NCI-H146 treated with DMSO at 0.1 percent for 48 hours (cell line): Measurements from ENCODE around the gene ANO6.
A peak's percentile ranks its signal among the peaks of the same experiment; 100 is the strongest.

Experiments
- DNase-seq: peaks from one replicate; lab custom pipeline; 2025; ENCODE audit not compliant: unreplicated experiment; lab: John Stamatoyannopoulos, UW

ANO6 gene

DNA sequence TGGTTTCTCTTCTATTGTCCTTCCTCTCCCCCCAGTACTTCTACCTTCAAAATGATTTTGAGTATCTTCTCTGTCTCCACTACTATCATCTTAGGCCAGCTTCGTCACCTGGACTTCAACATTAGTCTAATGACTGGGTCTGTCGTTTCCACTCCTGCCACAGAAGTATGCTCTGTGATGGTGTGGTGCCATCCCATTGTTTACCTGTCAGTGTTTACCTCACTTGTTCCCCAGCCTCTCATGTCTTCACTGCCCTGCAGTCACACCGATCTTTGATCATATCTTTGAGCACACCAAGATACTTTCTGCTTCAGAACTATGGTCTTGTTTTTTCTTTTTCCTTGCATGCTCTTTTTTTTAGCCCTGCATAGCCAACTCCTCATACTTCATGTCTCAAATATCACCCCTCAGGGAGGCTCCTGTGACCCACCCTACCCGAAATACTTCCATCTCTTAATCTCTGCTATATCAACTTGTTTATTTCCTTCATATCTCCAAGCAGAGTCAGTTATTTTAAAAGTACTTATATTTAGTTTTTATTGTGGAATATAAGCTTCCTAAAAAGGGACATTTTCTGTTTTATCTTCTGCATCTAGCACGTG lies 60.4 kb downstream of the ANO6 start:
- no peak for DNase-seq

DNA sequence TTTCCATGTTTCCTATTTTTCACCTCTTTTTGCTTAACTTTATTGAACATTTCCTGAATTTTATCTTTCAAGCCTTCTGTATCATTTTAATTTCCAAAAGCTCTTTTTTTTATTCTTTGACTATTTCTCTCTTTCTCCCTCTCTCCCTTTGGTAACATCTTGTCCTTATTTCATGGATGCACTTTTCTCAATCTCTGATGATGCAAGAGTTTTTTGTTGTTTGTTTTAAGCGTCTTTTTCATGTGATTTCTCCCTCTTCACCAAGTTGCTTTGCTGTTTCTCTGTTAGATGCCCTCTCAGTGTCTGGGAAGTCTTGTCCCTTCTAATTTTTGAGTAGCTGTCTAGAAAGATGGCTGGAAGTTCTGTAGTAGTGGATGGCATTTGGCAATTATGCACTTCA lies 62.6 kb downstream of the ANO6 start:
- no peak for DNase-seq

DNA sequence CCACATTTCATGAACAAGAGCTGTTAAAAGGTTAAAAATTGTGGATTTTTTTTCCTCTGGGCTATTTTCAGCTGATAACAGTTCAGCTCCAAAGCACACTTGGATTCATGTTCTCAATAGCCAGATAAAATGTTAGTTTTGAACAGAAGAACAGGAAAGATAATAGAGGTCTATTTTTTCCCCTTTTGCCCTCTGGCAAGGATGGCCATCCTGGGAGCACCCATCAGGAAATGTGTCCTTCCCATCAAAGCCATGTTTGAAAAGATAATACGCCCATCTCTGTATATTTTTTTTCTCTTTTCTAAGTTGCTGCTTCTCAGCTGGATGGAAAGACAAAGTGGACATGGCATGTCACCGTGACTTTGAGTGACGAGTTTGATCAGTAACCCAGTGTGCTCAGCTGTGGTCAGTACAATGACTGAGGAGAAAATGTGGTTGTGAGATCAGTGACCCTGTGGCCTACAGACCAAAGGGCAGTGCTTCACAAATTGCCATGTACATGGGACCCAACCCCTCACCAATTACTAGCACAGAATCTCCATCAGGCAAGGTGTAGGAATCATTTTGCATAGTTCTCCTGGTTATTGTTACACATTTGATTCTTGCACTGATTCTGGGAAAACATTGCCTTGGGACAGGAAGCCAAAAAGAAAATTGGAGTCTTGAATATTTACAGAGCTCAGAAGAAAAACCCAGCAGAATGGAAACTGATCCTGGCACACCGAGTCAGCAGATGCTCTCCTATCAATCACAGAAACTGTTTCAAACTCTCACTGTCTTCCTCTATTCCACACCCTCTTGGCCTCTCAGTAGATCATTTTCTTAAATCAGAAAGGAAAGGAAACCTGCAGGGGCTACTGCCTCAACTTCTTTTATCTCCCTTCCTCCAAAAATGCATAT lies 64.3 kb downstream of the ANO6 start:
- DNase-seq = no peak

DNA sequence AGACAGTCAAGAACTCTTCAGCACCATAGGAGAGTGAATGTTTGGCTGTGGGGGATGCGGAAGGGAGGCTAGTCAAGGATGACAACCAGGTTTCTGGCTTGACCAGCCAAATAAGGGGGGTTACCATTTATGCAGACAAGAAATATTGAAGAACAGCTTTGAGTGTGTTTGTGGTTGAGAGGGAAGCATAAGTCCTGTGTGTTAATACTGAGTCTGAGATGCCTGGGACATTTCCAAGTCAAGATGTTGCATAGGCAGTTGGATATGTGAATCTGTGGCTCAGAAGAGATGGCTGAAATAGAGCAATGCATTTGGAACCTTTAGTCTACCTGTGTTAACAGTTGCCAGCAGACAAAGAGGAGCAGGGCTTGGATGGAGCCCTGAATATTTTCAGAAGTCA lies 66.1 kb downstream of the ANO6 start:
- no peak for DNase-seq

DNA sequence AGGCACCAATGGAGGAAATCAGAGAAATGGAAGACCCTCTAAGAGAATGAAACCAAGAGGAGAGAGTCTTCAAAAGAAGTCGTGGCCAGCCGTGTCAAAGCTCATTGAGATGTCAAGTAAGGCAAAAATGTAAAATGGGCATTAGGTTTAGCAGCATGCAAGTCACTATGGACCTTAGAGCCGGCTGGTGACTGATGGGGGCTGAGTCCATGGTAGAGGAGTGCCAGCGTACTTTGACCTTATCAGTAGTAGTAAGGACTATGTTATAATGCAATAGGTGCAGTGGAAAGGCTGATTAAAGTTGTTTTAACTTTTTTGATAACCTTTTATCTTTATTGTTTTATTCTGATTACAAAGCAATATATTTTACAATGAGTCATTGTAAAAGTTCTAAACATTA lies 66.5 kb downstream of the ANO6 start:
- DNase-seq = no peak

DNA sequence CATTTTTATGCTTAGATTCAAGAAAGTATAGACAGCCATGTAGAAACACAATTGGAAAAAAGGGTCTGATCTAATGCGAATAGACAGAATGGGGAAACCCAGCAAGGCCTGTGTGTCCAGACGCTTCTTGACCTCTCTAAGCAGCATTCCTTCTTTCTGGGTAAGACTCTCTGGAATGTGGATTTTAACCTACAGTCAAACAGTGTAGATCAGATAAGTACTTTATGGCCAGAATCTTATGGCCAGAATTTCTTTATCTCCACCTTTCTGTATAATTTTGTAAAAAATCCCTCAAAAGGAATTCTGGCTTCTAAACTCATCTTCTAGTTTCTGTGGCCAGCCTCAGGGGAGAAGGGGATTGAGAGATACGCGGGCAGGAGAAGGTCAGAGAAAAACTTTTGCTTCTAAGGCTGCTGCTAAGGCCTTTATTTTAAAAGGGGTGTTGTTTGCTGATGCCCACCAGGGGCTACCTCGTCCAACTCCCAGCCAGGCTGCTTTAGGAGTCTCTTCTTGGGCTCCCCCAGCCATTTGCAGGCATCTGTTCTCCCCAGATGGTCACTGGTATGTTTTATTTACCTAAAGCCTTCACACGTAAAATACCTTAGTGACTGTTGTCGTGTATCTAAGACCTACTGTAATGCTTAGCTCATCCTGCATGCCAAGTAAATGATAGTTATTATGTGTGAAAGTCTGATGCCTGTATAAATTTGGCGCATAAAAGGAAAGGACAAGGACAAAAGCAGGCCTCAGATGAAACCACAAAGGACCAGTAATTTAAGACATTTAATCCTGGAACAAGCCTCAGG lies 68.4 kb downstream of the ANO6 start:
- peak; percentile 55 for DNase-seq

DNA sequence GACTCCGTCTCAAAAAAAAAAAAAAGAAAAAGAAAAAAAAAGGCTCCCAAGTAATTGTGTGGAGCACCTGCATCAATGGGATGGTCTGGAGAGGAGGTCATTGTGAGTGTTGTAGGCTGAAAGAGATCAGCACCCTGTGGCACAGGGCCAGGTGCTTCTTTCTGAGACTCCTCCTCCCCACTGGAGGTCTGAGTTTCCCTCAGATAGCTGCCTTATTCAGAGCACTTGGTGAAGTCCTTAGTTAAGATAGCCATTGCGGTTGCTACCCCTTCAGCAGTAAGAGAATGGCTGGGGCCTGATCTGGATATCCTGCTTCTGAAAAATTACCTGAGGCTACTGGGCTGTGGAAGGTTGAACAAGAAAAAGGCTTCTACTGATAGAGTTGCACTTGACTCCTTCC lies 69.8 kb downstream of the ANO6 start:
- no peak for DNase-seq

DNA sequence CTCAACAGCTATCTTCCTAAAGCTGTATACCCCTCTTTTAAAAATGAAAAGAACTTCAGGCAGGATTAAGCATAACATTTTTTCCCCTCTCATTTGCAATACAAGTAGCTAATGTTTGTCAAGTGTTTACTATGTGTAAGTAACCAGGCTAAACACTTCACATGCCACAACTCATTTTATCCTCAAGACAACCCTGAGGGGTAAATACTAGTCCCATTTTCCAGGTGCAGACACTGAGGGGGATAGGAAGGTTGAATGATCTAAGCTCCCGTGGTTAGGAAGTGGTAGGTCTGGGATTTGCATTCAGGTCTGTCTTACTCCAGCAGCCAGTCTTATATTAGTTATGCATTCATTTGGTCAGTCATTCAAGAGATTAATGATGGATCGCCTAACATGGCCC lies 70.7 kb downstream of the ANO6 start:
- no peak for DNase-seq

DNA sequence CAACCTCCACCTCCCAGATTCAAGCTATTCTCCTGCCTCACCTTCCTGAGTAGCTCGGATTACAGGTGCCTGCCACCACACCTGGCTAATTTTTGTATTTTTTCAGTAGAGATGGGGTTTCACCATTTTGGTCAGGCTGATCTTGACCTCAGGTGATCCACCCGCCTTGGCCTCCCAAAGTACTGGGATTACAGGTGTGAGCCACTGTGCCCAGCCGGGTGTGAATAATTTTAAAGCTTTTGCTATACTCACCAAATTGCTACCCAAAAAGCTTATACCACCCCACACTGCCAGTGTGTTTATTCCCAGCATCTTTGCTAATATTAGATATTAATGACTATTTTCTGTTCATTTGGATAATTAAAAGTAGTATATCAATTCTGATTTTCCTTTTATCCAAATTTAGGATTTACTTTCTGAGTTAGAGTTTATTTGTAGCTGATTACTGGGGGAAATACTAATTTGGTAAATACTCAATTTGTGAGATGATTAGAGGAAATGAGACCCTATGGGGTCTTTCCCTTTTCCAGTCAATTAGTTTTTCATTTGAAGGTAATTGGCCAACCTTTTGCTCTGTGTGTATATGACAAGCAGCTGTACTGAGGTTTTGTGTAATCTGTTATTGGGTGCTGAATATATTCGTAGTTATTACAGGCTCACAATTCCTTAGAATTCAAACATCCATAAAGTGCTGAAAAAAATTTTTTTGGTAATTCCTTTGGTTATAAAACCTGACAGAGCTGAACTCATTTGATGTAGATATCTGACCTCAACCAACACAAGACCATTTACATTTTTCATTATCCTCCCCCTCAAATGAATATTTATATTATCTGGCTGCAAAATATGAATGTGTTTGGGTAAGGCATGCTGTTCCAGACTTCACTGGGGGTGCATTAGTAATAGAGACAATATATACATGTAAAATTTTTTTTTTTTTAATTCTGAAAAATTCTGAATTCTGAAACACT lies 73.6 kb downstream of the ANO6 start:
- no peak for DNase-seq

DNA sequence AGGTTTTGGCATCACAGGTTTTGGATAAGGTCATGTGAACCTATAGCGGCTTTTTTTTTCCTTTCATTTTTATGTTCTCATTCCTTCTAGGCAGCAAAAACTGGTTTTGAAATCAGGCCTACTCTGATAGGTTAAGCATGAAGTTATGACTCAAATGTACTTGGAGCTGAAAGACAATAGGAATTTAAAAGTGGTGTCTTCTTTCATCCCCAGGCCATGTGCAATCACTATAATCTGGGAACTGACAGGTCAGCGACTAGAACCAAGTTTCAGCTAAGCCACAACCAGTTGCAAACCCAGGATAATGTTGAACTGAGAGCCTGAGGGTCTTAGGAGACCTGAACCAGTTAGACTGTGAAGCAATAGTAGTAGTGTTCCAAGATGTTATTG lies 74.3 kb downstream of the ANO6 start:
- no peak for DNase-seq

DNA sequence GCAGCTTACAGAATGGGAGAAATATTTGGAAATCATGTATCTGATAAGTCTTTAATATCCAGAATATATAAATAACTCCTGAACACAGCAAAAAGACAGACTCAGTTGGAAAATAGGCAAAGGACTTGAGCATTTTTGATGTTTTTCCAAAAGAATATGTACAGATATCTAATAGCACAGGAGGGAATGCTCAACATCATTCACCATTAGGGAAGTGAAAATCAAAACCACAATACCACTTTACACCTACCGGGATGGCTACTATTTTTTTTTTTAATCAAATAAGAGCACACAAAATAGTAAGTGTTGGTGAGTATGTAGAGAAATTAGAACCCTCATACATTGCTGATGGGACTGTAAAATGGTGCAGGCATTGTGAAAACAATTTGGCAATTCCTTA lies 75.6 kb downstream of the ANO6 start:
- DNase-seq = no peak

DNA sequence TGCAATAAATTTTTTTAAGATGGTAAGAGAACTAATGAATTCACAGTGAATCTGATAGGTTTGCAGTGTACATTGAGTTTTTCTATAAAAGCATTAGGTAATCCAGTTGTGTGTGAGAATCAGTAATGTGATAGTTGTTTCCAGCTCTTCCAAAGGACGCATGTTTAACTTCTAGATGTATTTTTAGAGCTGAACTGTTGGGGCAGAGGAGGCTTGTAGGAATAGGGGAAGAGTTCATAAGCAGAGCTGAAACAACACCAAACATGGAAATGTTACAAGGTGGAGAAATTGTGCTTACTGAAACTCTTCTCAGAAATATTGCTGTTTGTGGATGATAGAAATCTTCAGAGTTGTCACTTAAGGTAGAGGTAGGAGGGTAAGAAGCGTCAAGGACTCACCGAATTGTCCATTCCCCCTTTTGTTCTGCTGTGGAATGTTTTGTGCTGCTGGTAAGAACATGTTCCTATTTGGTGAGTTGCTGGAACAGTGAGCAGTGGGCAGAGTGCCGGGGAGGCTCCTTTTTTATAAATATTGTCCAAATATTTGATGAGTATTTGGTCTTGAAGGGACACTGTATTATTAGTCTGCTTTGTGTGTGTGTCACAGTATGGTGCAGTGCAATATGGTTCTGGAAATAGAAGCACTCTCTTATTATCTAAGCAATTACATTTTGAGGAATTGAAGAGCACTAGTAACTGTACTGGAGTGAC lies 76.7 kb downstream of the ANO6 start:
- peak; percentile 55 for DNase-seq

DNA sequence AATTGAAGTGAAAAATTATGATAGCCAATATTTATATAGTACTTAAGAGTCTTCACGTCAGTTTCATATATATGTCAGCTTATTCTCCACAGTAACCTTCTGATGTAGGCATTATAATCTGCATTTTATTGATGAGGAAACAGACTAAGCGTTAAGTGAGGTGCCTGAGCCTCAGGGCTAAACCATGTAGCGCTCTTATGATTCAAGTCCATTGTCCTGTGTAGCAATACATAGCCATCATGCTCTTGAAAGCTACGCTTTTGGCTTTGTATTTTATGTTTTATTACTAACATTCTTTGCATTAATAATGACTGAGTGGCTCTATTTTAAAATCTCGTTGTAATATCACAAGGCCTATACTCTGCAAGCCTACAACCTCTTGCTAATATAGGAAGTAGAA lies 79.0 kb downstream of the ANO6 start:
- DNase-seq = no peak

DNA sequence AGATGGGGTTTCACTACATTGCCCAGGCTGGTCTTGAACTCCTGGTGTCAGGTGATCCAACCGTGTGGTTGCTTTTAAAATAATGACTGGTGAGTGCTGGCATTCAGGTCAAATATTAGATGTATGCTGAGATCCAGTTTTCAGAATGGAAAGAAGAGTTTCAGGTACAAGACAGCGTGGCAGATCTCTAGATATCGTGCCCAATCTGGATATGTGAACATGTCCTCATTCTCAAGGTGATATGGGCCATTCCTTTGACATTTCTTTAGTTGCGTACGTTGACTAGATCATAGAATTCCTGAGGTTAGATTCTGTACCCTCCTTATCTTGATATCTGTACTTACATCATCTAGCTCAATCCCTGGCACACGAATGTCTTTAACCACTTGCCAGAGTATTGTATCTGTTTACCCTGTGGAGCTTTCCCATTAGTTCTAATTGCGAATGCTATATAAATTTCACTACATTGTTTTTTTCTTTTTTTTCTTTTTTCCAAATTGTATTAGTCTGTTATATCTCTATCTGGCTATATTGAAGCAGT lies 80.2 kb downstream of the ANO6 start:
- no peak for DNase-seq

DNA sequence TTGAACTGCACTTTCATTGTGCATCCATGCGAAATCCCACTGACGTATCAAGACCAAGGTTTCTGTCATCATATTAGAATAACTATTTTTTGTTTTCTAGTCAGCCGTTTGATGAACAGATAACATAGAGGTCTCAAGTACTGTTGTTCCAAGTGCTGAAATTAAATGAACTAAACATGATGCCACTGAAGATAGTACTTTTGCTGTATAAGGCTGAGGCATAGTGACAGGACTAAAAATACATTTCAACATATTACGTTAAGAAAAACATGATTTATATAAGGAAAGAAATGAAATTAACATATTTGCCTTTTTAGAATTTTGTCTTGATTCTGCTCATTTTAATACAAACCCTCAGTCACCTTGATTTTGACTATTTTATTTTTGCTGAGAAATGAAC lies 82.2 kb downstream of the ANO6 start:
- no peak for DNase-seq

DNA sequence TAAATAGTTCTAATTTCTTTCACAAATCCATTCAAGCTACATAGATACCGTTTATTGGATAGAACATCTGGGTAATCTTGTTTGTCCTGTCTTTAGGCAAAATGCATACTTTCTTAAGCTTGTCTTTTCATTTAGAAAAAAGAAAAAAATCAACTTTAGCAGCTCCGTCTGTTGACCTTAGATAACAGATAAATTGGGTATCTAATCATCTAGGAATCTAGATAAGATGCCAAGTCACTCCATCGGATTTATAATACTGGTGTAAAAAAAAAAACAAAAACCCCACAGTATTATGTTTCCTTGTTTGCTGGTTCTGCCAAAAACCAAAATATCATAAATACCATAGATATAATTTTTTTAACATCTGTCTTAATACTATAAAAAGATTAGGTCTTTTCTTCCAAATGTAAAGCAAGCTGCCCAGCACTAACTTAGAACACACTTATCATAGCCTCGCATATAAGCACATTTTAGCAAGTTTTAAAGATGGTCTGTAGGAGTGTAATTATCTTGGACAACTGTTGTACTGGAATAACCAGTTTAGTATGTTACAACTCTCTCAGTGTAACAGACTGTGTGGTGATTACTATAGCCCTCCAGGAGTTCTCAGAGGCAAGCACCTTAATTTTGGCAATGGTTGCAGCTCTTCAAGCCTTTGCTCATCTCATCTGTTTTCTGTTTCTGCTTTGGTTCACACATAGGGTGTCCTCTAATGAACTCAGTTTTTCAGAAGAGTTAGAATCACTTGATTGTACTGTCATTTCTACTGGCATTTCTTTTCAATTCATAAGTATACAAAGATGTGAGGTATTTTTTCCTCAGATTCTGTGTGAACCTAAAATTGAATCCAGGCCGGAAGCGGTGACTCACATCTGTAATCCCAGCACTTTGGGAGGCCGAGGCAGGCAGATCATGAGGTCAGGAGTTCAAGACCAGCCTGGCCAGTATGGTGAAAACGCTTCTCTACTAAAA lies 83.1 kb downstream of the ANO6 start:
- DNase-seq = no peak

DNA sequence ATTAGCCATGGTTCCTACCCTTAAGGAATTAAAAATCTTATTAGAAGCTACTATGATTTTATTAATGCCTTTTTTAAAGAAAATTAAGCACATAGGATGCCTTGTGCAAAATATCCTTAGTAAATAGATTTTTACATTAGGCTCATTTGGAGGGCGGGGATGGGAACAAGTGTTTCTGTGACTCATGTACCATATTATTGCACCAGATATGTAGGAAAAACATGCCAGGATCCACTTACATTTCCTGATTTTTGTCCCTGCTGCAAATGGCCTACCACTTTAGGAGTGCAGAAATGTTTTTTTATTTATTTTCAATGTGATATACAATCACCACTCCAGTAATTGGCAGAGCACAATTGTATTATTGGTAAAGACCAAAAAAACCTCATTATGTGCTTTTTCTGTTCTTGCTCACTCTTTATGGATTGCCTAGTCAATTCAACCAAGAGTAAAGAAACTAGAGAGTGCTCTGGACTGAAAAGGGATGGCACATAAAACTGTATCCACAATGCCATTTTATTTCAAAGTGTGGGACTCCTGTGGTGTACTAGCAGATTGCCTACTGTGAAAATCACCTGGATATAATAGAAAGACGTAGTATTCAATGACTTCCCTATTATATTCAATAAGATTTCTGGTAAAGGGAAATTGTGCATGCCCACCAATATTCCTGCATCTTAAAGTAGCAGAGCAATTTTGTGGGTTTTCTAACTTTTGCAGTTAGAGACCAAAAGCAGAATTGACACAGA lies 86.9 kb downstream of the ANO6 start:
- DNase-seq = peak; percentile 52

DNA sequence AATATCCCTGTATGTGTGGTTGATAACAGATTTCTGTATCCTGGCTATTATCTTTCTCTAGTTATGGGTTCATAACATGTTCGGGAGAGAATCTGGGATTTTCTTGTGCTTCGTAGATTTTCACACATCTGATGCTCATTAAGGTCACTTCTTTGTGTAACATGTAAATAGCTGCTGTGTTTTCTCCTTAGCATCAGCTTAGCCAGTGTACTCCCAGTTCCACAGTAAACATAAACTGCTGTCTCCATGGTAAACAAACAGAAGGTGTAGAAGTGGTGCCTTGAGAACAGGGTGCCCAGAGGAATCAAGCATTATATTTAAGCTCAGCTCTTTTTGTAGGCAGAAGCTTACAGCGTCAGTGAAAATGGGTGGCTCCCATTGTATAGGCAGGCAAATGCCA lies 88.0 kb downstream of the ANO6 start:
- DNase-seq = no peak
